MCF 10A (cell line): ENCODE results near the gene DICER1. TPM values are rescaled to one million over a fixed set of nuclear protein-coding genes. Genes with fewer than 3 reads are reported as not detected.

ENCODE experiments used
- BruUV-seq: library from RNA; stranded (reverse); fragments of 400-500 nt; replicated peaks from 2 replicates; lab custom pipeline; 2021; lab: Mats Ljungman, UMichigan
- CTCF ChIA-PET: fragments of 300-600 bp; sonication (Branson Sonifier 250); formaldehyde crosslinking; extraction: SDS; loops from one replicate; lab custom pipeline; 2021; ENCODE audit warnings: antibody characterized with exemption, inconsistent platforms; lab: Yijun Ruan, JAX
- POLR2A ChIA-PET: fragments of 300-600, 350-650 bp; sonication (Branson Sonifier 250); formaldehyde crosslinking; extraction: SDS; loops from one replicate; lab custom pipeline; 2020; ENCODE audit warnings: antibody characterized with exemption, inconsistent platforms; lab: Yijun Ruan, JAX
- DNase-seq: peaks from one replicate; pipeline ENCODE4 v3.0.0-alpha.2; 2018; ENCODE audit not compliant: unreplicated experiment
- H3K27ac Mint-ChIP-seq: one replicate; pipeline ENCODE4 v1.8.0; 2022; ENCODE audit warnings: mild to moderate bottlenecking, low read depth, mixed read lengths; ENCODE audit not compliant: unreplicated experiment
- H3K27me3 Mint-ChIP-seq: one replicate; pipeline ENCODE4 v1.8.0; 2022; ENCODE audit warnings: mixed read lengths; ENCODE audit not compliant: insufficient read depth, unreplicated experiment
- H3K36me3 Mint-ChIP-seq: one replicate; pipeline ENCODE4 v1.8.0; 2022; ENCODE audit warnings: mild to moderate bottlenecking, moderate library complexity, mixed read lengths; ENCODE audit not compliant: insufficient read depth, unreplicated experiment
- H3K4me1 Mint-ChIP-seq: one replicate; pipeline ENCODE4 v1.8.0; 2022; ENCODE audit warnings: mixed read lengths; ENCODE audit not compliant: insufficient read depth, unreplicated experiment
- H3K4me3 Mint-ChIP-seq: one replicate; pipeline ENCODE4 v1.8.0; 2022; ENCODE audit warnings: mild to moderate bottlenecking, moderate library complexity, mixed read lengths; ENCODE audit not compliant: unreplicated experiment
- H3K9me3 Mint-ChIP-seq: one replicate; pipeline ENCODE4 v1.8.0; 2022; ENCODE audit warnings: mixed read lengths; ENCODE audit not compliant: unreplicated experiment
- intact Hi-C: fragments of 100-400 bp; cut with micrococcal nuclease; formaldehyde crosslinking; loops from 2 replicates; pipeline ENCODE4 v1.14.1; 2022
- total RNA-seq: library from RNA; stranded (reverse); gene quantifications from 2 replicates; pipeline ENCODE4 v1.2.3, GENCODE V29; 2022
- TF ChIP-seq, protein P1 (sequence below): fragments of 200-600 bp; IDR thresholded peaks from one replicate; pipeline ENCODE4 v1.8.0; 2022; ENCODE audit warnings: antibody characterized with exemption, mild to moderate bottlenecking; ENCODE audit not compliant: unreplicated experiment

Gene DICER1
- total RNA-seq, 1 experiment from 2014 or later: 35.6 TPM

DNA sequence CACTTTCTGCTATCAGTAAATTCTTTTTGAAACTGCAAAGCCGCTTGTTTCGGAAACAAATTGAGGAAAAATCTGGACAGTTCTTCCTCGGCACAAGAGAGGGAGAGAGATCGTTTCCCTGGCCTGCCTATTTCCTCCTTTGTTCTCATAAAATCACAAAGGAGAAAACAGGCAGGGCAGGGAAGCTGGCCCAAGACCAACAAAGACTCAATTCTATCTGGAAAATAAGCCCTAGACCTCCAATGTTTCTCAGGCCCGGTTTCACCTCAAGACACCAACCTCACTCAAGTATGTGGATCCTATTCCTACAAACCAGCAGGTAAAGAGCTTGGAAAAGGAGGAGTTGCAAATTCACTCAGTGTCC, 19.5 kb downstream of the DICER1 start:
- no TSS peak for BruUV-seq
- ChIA-PET CTCF (interaction anchor here (0.6 to 1.7 kb wide), 2 partner anchors 292 to 295 kb away, joined by 3 to 4 read pairs; no protein-coding TSS in a partner anchor), POLR2A (interaction anchor here (1.2 to 1.5 kb wide), 2 partner anchors 18 to 19 kb away, joined by 5 to 6 read pairs; no protein-coding TSS in a partner anchor)
- no peak for DNase-seq
- Mint-ChIP-seq H3K9me3 (no peaks in the 10 kb centered on the region), H3K4me3 (no peak overlapping the region), H3K27me3 (no peaks in the 10 kb centered on the region), H3K4me1 (peaks cover 45% of the 10 kb centered on the region), H3K36me3 (peaks cover 13% of the 10 kb centered on the region), H3K27ac (no peak overlapping the region)
- intact Hi-C loops: no loop called here
- TF ChIP-seq, protein P1, sequence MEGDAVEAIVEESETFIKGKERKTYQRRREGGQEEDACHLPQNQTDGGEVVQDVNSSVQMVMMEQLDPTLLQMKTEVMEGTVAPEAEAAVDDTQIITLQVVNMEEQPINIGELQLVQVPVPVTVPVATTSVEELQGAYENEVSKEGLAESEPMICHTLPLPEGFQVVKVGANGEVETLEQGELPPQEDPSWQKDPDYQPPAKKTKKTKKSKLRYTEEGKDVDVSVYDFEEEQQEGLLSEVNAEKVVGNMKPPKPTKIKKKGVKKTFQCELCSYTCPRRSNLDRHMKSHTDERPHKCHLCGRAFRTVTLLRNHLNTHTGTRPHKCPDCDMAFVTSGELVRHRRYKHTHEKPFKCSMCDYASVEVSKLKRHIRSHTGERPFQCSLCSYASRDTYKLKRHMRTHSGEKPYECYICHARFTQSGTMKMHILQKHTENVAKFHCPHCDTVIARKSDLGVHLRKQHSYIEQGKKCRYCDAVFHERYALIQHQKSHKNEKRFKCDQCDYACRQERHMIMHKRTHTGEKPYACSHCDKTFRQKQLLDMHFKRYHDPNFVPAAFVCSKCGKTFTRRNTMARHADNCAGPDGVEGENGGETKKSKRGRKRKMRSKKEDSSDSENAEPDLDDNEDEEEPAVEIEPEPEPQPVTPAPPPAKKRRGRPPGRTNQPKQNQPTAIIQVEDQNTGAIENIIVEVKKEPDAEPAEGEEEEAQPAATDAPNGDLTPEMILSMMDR: no peak

DNA sequence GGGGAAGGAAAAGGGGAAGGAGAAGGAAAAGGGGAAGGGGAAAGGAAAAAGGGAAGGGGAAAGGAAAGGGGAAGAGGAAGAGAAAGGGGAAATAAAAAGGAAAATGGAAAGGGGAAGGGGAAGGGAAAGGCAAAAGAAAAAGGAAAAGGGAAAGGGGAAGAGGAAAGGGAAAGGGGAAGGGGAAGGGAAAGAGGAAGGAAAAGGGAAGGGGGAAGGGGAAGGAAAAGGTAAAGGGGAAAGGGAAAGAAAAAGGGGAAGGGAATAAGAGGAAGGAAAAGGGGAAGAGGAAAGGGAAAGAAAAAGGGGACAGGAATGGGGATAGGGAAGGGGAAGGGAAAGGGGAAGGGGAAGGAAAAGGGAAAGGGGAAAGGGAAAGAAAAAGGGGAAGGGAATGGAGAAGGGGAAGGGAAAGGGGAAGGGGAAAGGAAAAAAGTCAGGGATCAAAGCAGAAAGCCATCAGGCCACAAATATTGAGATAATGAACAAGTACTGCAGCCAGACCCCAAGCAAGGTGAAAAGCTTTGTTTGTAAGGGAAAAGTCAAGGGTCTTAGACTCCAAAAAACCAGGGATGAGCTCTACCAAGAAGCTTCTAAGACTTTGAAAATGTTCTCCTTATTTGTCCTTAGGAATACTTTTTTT, 20.0 kb downstream of the DICER1 start:
- ChIA-PET POLR2A (interaction anchor here (1.2 to 1.5 kb wide), 2 partner anchors 19 kb away, joined by 5 to 6 read pairs; no protein-coding TSS in a partner anchor), CTCF (interaction anchor here (0.6 to 1.7 kb wide), 2 partner anchors 292 to 295 kb away, joined by 3 to 4 read pairs; no protein-coding TSS in a partner anchor)
- intact Hi-C loops: no loop called here
- H3K4me3 Mint-ChIP-seq: no peak overlapping the region
- BruUV-seq: no TSS peak
- H3K9me3 Mint-ChIP-seq: no peaks in the 10 kb centered on the region
- H3K27ac Mint-ChIP-seq: peak overlapping the region; percentile 75
- peaks cover 42% of the 10 kb centered on the region for H3K4me1 Mint-ChIP-seq
- H3K36me3 Mint-ChIP-seq: peaks cover 18% of the 10 kb centered on the region
- no peaks in the 10 kb centered on the region for H3K27me3 Mint-ChIP-seq
- DNase-seq: no peak
- TF ChIP-seq, protein P1: no peak

DNA sequence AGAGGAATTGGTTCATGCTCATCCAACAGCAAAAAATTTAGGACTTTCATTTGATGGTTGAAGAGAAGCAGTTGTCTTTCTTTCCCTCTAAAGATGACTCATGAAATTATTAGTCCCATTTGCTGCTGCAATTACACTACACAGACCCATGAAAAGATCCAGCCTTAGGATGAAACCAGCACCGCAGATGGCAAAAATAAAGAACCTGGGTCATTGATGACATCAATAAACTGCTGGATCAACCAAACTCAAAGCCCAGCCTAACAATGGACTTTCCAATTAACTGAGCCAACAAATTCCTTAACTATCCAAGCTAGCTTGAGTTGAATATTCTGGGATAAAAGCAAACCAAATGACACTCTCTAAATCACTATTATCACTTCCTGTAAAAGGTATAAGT, 20.7 kb downstream of the DICER1 start:
- intact Hi-C loops: no loop called here
- Mint-ChIP-seq H3K27ac (peak overlapping the region; percentile 75), H3K9me3 (no peaks in the 10 kb centered on the region), H3K4me3 (no peak overlapping the region), H3K27me3 (no peaks in the 10 kb centered on the region), H3K4me1 (peaks cover 40% of the 10 kb centered on the region), H3K36me3 (peaks cover 25% of the 10 kb centered on the region)
- no peak for DNase-seq
- no TSS peak for BruUV-seq
- POLR2A ChIA-PET: interaction anchor here (0.7 to 0.8 kb wide), 2 partner anchors 18 to 79 kb away, joined by 3 to 4 read pairs; no protein-coding TSS in a partner anchor
- CTCF ChIA-PET: interaction anchor here (0.9 kb wide), 1 partner anchor 921 kb away, joined by 3 read pairs; no protein-coding TSS in a partner anchor
- TF ChIP-seq, protein P1: no peak

DNA sequence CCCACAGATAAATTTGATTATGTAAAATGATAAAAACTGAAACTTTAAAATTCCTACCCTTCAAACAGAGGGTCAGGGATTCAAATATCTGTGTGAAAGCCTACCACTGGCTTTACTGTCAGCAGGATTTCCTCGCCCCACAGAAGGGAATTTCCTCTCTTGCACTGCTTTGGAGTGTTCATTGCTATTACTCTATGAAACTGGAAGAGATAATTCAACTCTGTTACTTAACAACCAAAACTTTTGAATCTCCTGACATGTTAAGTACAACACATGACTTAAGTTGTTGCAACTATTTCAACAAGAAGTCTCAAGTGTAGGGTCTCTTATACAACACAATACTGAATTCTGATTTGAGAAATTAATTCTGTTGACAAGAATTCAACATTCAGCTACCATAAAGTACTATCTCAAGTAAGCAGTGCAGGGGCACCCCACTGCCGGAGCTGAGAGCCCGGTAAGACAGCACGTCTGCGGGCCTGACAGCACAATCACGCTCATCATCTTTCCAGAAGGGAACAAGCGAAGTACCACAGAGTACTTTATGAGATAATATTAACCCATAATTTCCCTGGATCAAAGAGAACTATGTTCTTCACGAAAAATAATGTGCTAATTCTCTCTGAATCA, 22.9 kb downstream of the DICER1 start:
- Mint-ChIP-seq H3K36me3 (peaks cover 45% of the 10 kb centered on the region), H3K27me3 (no peaks in the 10 kb centered on the region), H3K27ac (peak overlapping the region; percentile 66), H3K4me3 (no peak overlapping the region), H3K9me3 (no peaks in the 10 kb centered on the region), H3K4me1 (peaks cover 29% of the 10 kb centered on the region)
- no peak for DNase-seq
- no TSS peak for BruUV-seq
- ChIA-PET CTCF (interaction anchor here (0.7 kb wide), 1 partner anchor 91 kb away, joined by 4 read pairs; no protein-coding TSS in a partner anchor), POLR2A (no interaction called here)
- TF ChIP-seq, protein P1: no peak
- intact Hi-C loops: no loop called here
